Colon (tissue), 2 donors: Measurements from ENCODE around the gene ARFGAP1.

Source experiments
- FAIRE-seq: peaks from 2 replicates; lab custom pipeline; 2012; peaks lifted over from hg19 to GRCh38; lab: Jason Lieb, UNC
- donor health status: control.
- donor health status: control.

The ARFGAP1 gene

DNA sequence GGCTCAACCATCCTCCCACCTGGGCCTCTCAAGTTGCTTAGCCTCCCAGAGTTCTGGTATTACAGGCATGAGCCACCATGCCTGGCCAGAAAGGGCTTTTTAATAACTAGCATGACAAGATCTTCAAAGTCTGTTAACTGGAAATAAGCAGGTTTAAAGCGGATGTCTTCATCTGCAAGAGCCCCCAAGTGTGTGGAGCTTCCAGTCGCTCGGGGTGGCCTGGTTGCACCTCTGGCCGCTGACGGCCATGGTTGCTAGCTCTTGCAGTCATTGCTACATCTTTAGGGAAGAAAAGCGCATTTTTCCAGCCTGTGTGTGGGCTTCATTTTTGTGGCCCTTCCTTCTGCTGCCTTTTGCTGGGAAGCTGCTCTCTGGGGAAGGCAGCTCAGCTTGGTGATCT lies 7.8 kb downstream of the ARFGAP1 start:
- FAIRE-seq = no peak

DNA sequence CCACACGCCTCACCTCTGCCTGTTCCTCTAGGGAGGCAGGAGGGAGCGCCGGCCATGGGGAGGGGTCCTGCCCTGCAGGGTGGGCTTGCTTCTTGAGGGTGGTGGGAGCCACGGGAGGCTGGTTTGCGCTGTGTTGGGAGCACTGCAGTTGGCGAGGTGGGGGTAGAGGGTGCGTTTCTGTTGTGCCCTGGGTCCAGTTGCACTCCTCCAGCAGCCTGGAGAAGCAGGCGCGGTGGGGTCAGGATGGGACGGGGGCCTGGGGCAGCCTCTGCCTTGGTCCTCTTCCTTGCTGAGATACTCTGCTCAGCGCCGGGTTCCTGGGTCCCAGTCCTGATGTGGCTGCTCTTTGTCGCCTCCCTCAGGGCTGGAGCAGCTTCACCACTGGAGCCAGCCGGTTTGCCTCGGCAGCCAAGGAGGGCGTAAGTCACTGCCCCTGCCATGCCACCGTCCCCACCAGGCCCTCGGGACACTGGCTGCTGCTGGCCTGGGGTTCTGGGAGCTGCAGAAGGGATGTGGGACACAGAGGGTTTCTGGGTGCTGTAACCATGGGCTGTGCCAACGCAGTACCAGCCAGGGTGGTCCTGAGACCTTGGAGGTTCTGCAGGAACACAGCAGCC lies 8.4 kb downstream of the ARFGAP1 start:
- no peak for FAIRE-seq

DNA sequence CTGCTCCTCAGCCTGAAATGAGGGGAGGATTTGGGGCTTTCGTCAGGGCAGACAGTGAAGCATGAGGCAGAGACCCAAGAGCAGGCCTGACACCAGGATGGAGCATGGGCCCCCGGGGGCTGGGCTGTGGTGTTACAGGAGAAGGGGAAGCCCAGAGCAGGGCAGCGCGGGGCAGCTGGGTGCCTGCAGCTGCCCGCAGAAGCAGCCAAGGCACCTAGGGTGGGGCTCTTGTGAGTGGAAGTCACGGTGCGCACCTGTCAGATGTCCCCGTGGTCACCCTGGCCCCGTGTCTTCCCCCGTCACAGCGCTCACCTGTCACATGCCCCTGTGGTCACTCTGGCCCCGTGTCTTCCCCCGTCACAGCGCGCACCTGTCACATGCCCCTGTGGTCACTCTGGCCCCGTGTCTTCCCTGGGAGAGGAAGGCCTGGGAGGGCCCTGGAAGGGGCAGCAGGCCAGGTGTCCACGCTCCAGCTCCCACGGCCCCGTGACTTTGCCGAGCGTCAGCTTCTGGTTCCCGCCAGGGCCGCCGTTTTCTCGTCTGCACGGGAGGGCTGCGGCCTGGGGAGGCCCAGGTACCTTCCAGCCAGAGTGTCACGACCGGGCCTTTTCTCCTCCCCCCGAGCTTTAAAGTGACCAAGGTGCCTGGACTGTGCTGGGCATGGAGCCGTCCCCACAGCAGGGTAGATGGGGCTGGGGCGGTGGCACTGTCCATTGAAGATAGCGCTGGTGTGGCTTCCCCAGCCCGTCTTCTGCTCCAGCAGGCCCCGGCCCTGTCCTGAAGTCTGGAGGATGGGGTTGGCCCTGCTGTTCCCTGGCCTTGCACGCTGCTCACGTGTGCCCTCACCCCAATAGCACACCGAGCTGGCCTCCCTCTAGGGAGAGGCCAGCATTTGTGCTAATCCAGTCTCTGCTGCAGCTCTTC lies 9.4 kb downstream of the ARFGAP1 start:
- no peak for FAIRE-seq

DNA sequence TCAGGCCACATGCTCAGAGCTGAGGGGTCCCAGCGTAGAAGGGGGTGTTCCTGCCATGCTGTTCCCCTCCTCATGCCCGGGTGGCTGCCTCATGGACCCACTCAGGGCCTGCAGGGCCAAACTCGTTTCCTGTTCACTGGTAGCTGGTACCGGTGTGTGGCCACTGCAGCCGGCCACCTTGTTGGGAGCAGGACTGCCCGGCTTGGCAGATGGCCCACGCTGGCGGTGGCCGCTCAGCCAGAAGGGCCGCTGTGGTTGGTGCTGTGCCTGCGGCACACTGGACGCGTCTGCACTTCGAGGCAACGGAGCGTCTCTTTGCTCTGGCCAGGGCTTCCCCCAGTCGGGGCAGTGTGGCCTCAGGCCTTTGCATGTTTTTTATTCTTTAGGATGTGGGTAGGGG lies 10.3 kb downstream of the ARFGAP1 start:
- no peak for FAIRE-seq

DNA sequence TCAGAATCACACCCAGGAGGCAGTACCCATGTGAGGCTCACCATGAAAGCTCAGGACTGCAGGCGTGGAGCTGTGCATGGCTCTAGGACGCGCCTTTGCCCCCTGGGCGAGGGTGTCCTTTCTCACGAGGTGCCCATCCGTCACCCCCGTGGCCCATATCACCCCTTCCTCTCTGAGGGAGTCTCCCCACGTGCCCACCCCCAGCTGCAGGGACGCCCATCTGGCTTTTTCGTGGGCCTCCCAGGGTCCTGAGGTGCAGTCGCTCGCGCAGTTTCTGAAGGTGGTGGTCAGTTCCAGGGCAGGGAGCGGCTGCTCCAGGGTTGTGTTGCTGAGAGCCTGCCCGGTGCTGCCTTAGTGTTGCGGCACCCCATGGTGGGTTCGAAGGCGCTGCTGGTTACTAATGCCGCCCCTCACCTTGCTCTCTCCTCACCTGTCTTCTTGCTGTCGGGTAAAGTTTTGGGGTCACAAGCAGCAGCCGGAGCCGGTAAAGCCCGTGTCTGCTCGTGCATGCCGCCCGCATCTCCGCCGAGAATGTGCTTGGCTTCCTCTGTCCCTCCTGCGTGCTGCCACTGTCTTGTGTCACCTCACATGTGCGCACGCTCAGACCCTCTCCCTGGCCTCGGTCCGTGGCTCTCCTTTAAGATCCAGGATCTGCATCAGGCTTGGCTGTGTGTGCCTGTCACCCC lies 10.9 kb downstream of the ARFGAP1 start:
- FAIRE-seq = no peak

DNA sequence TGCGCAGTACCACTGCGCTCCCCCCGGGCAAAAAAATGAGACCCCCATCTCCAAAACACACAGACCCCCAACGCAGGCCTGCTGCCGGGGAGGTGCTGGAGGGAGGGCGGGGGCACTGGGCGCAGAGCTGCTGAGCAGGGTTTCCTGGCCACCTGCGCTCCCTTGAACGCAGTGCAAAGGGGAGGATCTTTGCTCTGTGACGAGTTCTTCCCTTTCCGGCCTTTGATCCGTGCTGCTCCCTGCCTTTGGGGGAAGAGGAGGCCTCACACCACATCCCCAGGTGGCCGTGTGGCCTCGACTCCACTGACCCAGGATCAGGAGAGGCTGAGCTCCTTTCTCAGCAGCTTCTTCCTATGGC lies 11.4 kb downstream of the ARFGAP1 start:
- FAIRE-seq = no peak

DNA sequence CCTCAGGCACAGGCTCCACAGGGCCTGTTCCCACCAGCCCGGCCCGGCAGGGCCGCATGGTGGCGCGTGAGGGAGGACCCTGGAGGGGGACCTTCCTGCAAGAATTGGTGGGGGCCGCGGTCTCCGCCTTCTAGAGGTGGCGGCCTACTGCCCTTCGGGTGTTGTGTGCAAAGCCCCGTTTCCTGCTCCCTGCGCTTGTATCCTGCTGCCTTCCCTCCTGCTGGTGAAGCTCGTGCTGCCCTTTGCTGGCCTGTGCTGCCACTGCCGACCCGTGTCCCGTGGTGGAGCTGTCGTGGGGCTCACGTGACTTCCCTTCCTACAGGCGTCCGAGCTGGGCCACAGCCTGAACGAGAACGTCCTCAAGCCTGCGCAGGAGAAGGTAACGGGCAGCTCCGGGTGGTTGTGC lies 11.9 kb downstream of the ARFGAP1 start:
- FAIRE-seq = no peak

DNA sequence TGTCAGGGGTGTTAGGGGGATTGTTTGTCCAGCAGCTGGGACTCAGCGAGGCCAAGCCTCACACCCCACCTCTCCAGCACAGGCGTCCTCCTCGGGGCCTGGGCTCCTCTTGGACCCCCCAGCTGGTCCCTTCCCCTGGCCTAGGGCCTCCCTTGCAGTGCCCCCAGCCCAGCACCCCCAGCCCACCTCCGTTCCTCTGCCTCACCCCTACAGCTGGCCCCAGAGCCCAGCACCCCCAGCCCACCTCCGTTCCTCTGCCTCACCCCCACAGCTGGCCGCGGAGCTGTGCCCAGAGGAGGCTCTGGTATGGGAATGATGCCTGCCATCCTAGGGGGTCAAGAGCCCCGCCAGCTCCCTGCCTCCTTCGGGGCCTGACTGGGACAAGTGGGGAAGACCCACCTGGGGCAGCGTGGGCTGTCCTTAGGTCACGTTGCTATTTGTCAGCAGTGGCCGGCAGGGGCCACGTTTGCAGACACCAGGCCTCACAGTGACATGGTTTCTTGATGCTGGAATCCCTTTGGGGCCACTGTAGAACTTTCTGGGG lies 12.4 kb downstream of the ARFGAP1 start:
- no peak for FAIRE-seq

DNA sequence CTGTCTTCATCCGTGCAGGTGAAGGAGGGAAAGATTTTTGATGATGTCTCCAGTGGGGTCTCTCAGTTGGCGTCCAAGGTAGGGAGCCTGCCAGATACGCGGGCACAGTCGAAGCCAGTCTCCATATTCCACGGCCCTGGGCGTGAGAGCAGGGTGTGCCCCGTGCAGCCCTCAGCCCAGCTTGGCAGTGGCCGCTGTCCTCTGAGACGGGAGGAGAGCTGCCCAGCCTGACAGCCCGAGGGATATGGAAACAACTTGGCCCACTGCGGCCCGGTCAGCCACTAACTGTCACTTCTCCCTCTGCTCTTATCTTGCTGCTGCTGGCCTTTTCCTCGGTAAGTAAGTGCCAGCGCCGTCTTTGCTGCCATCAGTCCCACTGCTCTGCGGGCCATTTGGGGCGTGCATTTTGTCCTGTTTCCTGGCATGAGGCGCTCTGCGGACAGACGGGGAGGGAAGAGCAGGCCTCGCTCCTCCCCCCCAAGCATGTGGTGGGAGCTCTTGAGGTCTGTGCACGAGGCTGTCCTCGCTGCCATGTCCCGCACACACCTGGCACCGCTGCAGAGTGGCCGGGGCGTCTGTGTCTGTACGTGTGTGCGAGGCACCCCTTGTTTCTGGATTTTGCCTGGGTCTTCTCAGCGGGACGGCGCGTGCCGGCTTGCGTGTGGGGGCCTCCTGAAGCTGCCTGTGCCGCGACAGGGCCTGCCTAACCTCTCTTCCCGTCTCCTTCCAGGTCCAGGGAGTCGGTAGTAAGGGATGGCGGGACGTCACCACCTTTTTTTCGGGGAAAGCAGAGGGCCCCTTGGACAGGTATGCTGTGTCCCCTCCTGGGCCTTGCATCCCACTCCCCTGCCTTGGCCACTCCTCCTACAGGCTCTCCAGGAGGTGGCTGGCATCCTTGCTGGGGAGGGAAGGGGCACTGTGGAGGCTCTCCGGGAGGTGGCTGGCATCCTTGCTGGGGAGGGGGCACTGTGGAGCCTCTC lies 13.3 kb downstream of the ARFGAP1 start:
- no peak for FAIRE-seq

DNA sequence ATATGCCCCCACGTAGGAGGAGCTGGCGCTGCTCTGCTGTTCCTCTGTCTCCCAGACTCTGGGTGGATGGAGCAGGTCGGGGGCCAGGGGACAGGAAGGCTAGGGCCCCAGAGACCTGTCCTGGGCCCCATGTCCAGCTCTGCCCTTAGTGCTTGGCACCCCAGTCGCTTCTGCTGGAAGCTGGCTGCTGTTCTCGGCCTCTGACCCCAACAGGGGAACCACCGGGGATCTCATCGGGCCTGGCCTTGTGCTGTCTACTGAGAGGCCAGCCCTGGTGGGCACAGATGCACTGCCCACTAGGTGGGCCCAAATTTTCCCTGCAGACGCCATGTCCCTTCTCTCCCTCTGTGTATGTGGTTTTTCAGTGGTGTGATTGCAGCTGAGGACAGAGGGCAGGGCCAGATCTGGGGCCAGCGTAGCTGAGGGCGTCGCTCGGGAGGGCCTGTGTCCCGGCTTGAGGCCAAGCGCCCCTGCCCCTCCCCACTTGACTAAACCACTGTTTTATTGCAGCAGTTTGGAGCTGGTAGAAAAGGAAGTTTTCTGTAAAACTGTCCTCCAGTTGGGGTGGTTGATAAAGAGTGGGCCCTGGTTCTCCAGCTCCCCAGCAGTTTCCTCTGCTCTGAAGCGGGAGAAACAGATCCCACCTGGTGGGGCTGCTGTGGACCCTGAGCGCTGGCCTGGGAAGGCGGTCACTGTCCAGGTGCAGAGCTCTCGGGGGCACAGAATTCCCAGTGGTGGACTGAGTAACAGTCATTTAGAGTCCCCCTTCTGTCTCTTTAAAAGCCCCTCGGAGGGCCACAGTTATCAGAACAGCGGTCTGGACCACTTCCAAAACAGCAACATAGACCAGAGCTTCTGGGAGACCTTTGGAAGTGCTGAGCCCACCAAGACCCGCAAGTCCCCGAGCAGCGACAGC lies 14.4 kb downstream of the ARFGAP1 start:
- no peak for FAIRE-seq

DNA sequence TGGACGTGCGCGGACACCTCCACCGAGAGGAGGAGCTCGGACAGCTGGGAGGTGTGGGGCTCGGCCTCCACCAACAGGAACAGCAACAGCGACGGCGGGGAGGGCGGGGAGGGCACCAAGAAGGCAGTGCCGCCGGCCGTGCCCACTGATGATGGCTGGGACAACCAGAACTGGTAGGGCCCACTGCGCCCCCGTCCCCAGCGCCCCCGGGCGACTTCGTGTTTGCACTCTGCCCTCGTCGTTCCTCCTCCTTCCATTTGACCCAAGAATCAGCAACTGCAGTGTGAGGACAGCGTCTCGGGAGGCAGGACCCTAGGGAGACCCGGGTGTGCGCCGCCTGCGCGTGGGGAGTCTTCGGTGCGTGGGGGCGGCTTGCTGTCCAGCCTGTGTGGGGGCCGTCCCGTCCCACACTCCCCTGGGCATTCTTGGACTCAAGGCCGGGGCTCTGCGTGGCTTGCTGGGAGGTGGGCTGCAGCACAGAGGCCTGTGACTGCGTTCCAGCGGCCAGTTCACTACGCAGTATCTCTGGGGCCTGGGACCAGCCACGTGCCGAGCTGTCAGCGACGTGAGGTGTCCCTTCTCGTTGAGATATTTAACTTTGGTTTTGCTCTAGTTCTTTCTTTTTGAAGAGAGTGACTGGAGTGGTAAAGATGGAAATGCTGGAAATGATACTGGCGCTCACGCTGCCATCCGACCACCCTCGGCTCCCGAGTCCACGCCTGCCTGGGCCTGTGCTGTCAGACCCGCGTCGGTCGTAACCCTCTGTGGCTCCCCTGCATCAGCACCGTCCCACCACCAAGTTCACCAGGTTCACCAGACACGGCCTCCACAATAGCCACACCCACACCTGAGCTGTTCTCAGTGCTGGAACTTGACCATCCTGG lies 15.3 kb downstream of the ARFGAP1 start:
- no peak for FAIRE-seq

DNA sequence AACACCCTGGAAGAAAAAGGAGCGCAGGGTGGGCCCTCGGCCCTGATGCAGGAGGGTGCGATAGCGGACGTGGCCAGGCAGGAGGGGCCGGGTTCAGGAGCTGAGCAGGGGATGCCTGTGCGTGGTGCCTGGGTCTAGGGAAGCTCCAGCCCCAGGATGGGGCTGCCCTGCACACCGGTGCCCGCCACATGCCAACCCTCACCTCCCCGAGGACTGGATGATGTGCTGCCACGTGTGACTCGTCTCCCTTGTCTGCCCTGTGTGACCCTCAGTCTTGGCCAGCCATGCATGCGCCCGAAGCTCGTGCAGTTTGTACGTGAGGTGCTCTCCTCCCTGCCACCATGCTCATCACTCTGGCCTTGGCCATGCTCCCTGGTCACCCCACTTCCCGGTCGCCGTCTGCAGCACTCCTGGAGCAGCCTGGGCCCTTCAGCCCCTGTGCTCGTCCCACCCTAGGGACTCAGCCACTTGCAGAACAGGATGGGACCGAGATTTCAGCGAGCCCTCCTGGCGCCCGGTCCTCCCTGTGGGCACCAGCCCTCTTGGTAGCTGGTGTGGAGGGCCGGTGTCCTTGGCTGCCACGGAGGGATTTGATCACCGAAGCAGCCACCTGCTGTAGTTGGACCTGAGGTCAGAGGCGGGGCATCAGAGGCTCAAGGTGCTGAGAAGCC lies 16.1 kb downstream of the ARFGAP1 start:
- no peak for FAIRE-seq

DNA sequence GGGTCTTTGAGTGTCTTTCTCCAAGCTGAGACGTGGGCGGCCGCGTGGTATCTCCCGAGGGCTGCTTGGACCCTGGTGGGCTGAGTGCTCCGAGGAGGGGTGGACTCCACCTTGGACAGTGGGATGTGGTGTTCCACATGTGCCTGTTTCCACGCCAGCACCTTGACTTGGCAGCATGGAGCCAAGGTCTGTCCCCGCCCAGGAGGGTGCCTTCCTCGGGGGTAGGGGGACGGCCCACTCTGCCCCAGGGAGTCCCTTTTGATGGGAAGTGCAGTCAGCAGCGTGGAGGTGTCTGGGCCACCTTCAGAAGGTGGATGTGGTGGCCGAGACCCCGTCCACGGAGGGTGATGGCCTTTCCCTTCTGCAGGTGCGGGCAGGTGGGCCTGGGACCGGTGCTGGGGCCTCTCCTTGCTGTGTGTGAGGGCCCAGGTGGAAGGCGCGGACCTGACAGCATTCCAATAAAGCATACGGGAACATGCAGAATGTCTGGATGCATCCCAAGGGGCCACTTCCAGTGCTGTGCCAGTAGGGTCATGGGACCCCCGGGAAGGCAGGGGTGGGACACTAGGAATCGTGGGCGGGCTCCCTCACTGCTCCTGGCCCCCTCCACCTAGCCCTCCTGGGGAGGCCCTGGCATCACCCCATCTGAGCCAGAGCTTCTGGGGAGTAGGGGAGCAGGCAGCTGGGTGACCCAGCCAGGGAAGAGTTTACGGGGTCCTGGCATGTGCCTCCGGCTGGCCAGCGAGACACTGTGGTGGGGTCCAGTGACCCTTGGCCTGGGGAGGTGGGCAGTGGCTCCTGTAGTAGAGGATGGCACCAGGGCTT lies 16.9 kb downstream of the ARFGAP1 start:
- FAIRE-seq = no peak

DNA sequence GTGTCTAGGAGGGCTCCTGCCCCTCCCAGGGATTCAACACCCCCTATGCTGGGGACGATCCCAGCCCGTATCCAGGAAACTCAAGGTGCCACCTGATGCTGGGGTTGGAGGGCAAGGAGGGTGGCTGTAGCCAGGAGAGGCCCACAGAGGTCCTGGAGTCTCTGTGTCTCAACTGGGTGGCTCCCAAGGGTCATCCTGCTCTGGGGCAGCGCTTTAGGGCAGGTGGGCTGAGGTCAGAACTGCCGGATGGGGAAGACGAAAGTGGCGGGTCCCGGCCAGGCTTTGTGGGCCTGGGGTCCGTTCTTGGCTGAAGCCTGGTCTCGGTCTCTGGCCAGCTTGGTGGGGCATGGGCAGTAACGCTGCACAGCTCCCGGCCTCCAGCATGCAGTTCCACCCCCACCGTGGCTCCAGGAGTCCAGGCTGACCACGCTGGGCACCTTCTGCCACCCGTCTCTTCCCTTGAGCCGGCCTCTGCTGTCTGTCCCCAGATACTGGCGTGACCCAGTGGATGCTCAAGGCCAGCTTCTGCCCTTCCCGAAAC lies 17.6 kb downstream of the ARFGAP1 start:
- FAIRE-seq = no peak

DNA sequence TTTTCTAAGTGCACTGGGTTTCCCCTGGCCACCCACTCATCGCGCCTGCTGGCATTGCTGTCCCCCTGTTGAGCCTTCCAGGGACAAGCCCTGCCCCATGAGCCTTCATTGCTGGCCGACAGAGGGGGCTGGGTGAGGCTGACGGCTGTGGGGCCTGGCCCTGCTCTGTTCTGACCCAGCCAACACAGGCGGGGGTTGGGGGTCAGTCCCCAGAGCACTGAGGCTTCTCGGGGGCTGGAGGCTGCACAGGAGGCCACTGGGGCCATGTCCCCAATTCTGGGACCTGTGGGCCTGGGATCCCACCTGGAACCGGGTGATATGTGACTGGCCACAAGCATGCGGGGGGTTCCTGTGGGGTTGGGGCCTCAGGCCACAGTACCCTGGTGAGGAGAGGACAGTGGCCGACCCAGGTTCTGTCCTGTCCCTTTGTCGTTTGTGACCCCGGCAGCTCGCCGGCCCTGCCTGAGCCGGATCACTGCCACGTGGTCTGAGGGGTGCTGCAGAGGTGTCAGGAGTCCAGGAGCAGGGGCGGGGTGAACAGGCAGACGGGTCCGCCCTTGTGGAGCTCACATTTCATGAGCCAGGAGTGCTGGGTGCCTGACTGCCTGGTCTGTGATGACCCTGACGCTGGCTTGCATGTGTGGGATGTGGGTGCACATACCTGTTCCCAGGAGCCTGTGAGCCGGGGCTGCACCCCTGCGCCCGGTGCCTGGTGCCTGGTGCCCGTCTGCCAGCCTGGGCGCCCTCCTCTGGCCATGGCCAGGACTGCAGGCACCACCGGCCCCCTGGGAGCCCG lies 18.3 kb downstream of the ARFGAP1 start:
- FAIRE-seq = no peak

DNA sequence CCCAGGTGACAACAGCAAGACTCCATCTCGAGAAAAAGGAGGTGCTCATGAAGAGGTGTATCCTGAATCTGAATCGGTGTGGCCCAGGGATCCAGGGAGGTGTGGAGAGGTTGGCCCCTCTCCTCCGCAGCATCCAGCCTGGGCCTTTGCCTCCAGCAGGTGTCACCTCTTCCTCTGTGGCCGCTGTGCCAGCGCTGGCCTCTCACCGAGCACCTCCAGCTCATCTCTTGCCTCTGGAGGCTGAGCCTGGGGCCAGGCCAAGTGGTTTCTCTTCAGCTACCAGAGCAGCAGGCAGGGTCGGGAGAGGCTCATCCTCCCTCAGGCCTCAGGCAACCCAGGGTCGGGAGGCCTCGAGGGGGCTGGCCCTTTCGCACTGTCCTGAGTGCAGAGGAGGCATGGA lies 19.2 kb downstream of the ARFGAP1 start:
- no peak for FAIRE-seq

DNA sequence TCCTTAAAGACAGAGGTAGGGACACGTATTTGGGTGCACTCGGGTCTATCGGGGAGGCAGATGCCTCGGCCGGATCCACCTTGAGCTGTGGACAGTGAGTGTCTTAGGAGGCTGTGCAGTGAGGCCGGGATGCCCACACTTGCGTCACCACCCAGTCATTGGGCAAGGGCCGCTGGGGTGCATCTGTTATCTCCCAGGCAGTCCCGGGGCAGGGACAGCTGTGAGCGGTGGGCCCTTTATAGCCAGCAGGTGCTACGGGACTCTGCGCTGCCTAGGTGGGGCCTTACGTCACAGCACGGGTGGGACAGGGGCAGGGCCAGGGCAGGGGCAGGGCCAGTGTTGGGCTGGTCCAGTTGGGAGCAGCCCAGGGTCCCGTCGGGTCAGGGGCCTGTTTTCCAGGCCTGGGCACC lies 19.7 kb downstream of the ARFGAP1 start:
- no peak for FAIRE-seq
